K562 (cell line): ENCODE data around the gene TSSK2. TPM values are rescaled to one million over a fixed set of nuclear protein-coding genes. Genes with fewer than 3 reads are reported as not detected.

Experiments
- BRD4 ChIP-seq: fragments of 200-600 bp; sonication (generic); IDR thresholded peaks from 2 replicates; pipeline ENCODE4 v1.6.1; 2017; ENCODE audit warnings: inconsistent platforms
- CHD1 ChIP-seq: fragments of 200-600 bp; sonication (generic); IDR thresholded peaks from one replicate; pipeline ENCODE4 v1.6.1; 2012; ENCODE audit warnings: mild to moderate bottlenecking, moderate library complexity, low read length, inconsistent platforms
- HDAC3 ChIP-seq: fragments of 450-650 bp; IDR thresholded peaks from 2 replicates; pipeline ENCODE4 v1.6.1; 2018; ENCODE audit warnings: borderline replicate concordance, mild to moderate bottlenecking, moderate library complexity; ENCODE audit not compliant: partially characterized antibody
- HNRNPL ChIP-seq: fragments of 200-400 bp; formaldehyde crosslinking; IDR thresholded peaks from 2 replicates; pipeline ENCODE4 v1.6.1; 2017; ENCODE audit warnings: low read depth, mild to moderate bottlenecking, low read length
- KLF1 ChIP-seq: fragments of 450-650 bp; IDR thresholded peaks from 2 replicates; pipeline ENCODE4 v1.6.1; 2016; ENCODE audit warnings: missing genetic modification characterization, missing compliant biosample characterization
- KLF13 ChIP-seq: fragments of 450-650 bp; IDR thresholded peaks from 2 replicates; pipeline ENCODE4 v1.6.1; 2016; ENCODE audit warnings: missing genetic modification characterization, low read depth, mild to moderate bottlenecking, missing compliant biosample characterization, moderate library complexity, borderline replicate concordance
- POLR3A ChIP-seq: IDR thresholded peaks from 2 replicates; pipeline ENCODE4 v1.6.1; 2011; ENCODE audit warnings: borderline replicate concordance, mild to moderate bottlenecking, moderate library complexity; ENCODE audit not compliant: insufficient read length, insufficient read depth; ENCODE audit errors: extremely low read depth
- RBM17 ChIP-seq: fragments of 200-400 bp; formaldehyde crosslinking; IDR thresholded peaks from 2 replicates; pipeline ENCODE4 v1.6.1; 2017; ENCODE audit warnings: low read depth, mild to moderate bottlenecking, low read length, borderline replicate concordance
- SMARCE1 ChIP-seq: fragments of 450-650 bp; IDR thresholded peaks from 2 replicates; pipeline ENCODE4 v1.7.1; 2016; ENCODE audit warnings: mild to moderate bottlenecking
- TCF7L2 ChIP-seq: fragments of 150-350 bp; IDR thresholded peaks from 2 replicates; pipeline ENCODE4 v1.6.1; 2016; ENCODE audit warnings: low read depth, mild to moderate bottlenecking, low read length, moderate library complexity
- ZFP1 ChIP-seq: fragments of 450-650 bp; formaldehyde crosslinking; IDR thresholded peaks from 2 replicates; pipeline ENCODE4 v1.4.0; 2020; ENCODE audit warnings: mild to moderate bottlenecking, mixed read lengths
- ZFP30 ChIP-seq: fragments of 250-450 bp; sonication (Bioruptor Pico); IDR thresholded peaks from 2 replicates; pipeline ENCODE4 v1.8.0; 2022; ENCODE audit warnings: moderate library complexity, mild to moderate bottlenecking, inconsistent platforms, borderline replicate concordance
- ZFPM2 ChIP-seq: fragments of 250-450 bp; sonication (Bioruptor Pico); IDR thresholded peaks from 2 replicates; pipeline ENCODE4 v1.5.1; 2022; ENCODE audit warnings: mild to moderate bottlenecking
- ZSCAN29 ChIP-seq: fragments of 450-650 bp; IDR thresholded peaks from 2 replicates; pipeline ENCODE4 v1.6.1; 2017
- polyA plus RNA-seq, 8 experiments: library from polyadenylated mRNA; depleted of rRNA in 4 of 8; stranded (reverse) in 5 of 8; unstranded in 3 of 8; fragments of >200 nt; fragmentation: Nextera tagmentation in 2 of 8; fragmentation: Illumina TruSeq in 1 of 8; extraction: Ambion mirVana in 2 of 8; extraction: Trizol in 1 of 8; gene quantifications; 2 replicates each; pipeline versions ENCODE4 v1.2.1 to v1.2.3, GENCODE V29; 2011 to 2014; ENCODE audit warnings: inconsistent platforms in 1 of 8, missing spikeins in 1 of 8
- total RNA-seq, 7 experiments: library from RNA; depleted of rRNA in 6 of 7; stranded (reverse); fragments of >200 nt in 6 of 7; fragmentation: Illumina TruSeq in 2 of 7; extraction: Trizol in 2 of 7; gene quantifications; 2 replicates each; pipeline versions ENCODE4 v1.2.1 to v1.2.3, GENCODE V29; 2011 to 2021; ENCODE audit warnings: low replicate concordance in 1 of 7
- TF ChIP-seq, protein P1 (sequence below): fragments of 250-450 bp; sonication (Bioruptor Pico); IDR thresholded peaks from 2 replicates; pipeline ENCODE4 v1.4.0; 2020; ENCODE audit warnings: mild to moderate bottlenecking, moderate library complexity, borderline replicate concordance
- TF ChIP-seq, protein P2 (sequence below): fragments of 250-450 bp; sonication (Bioruptor Pico); IDR thresholded peaks from 2 replicates; pipeline ENCODE4 v1.8.0; 2021; ENCODE audit warnings: borderline replicate concordance, mild to moderate bottlenecking, moderate library complexity; ENCODE audit not compliant: poor library complexity, severe bottlenecking
- TF ChIP-seq, protein P3 (sequence below): sonication (generic); formaldehyde crosslinking; IDR thresholded peaks from 2 replicates; pipeline ENCODE4 v1.8.0; 2022; ENCODE audit warnings: mild to moderate bottlenecking, missing genetic modification reagents

The TSSK2 gene
- total and polyA plus RNA-seq, 9 of the 15 experiments (the other 6 are each of a cell fraction or from before 2014, with no cell fraction given) = 0.04 TPM; not detected in 8

DNA sequence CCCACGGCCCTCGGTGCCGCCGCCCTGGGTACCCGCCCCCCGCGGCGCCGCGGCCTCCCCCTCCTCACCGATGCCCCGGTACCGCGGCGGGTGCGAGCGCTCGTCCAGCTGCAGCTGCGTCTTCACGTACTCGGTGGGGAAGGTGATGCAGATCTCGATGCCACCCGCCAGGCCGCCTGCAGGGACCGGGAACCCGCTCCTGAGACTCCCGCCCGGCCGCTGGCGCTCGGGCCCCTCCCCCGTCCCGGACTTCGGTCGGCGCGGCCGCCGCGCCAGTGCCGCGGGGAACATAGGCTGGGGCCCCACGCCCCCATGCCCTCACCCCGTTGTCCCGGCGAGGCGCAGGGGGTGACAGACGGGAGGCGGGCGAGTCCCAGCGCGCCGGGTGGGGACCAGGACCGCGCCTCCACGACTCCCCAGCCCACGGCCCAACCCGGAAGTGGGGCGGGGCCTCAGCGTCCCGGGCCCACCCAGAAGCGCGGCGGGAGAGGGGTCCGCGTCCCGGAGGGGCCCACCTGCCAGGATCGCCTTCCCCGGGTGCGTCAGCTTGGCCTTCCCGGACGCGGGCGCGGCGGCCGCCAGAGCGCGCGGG lies 47.1 kb downstream of the TSSK2 start (continued):
- TF ChIP-seq HDAC3 (no peak), CHD1 (peak; percentile 96), TCF7L2 (no peak), ZFP30 (CRISPR knock-in tag) (no peak), KLF13 (tag) (peak; percentile 93), SMARCE1 (no peak), ZFPM2 (CRISPR knock-in tag) (peak; percentile 97), HNRNPL (peak; percentile 97), BRD4 (peak; percentile 57; the same call in 1 of the 2 replicates), RBM17 (no peak), ZFP1 (CRISPR knock-in tag) (peak; percentile 50; the same call in 1 of the 2 replicates), POLR3A (no peak), ZSCAN29 (no peak), KLF1 (tag) (no peak; the same call in 1 of the 2 replicates)
- TF ChIP-seq, protein P1, sequence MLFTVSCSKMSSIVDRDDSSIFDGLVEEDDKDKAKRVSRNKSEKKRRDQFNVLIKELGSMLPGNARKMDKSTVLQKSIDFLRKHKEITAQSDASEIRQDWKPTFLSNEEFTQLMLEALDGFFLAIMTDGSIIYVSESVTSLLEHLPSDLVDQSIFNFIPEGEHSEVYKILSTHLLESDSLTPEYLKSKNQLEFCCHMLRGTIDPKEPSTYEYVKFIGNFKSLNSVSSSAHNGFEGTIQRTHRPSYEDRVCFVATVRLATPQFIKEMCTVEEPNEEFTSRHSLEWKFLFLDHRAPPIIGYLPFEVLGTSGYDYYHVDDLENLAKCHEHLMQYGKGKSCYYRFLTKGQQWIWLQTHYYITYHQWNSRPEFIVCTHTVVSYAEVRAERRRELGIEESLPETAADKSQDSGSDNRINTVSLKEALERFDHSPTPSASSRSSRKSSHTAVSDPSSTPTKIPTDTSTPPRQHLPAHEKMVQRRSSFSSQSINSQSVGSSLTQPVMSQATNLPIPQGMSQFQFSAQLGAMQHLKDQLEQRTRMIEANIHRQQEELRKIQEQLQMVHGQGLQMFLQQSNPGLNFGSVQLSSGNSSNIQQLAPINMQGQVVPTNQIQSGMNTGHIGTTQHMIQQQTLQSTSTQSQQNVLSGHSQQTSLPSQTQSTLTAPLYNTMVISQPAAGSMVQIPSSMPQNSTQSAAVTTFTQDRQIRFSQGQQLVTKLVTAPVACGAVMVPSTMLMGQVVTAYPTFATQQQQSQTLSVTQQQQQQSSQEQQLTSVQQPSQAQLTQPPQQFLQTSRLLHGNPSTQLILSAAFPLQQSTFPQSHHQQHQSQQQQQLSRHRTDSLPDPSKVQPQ = 0 out of 2 replicates have a peak, but pooled peaks have one; percentile 45
- TF ChIP-seq, protein P2, sequence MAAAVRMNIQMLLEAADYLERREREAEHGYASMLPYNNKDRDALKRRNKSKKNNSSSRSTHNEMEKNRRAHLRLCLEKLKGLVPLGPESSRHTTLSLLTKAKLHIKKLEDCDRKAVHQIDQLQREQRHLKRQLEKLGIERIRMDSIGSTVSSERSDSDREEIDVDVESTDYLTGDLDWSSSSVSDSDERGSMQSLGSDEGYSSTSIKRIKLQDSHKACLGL = peak; percentile 63
- TF ChIP-seq, protein P3, sequence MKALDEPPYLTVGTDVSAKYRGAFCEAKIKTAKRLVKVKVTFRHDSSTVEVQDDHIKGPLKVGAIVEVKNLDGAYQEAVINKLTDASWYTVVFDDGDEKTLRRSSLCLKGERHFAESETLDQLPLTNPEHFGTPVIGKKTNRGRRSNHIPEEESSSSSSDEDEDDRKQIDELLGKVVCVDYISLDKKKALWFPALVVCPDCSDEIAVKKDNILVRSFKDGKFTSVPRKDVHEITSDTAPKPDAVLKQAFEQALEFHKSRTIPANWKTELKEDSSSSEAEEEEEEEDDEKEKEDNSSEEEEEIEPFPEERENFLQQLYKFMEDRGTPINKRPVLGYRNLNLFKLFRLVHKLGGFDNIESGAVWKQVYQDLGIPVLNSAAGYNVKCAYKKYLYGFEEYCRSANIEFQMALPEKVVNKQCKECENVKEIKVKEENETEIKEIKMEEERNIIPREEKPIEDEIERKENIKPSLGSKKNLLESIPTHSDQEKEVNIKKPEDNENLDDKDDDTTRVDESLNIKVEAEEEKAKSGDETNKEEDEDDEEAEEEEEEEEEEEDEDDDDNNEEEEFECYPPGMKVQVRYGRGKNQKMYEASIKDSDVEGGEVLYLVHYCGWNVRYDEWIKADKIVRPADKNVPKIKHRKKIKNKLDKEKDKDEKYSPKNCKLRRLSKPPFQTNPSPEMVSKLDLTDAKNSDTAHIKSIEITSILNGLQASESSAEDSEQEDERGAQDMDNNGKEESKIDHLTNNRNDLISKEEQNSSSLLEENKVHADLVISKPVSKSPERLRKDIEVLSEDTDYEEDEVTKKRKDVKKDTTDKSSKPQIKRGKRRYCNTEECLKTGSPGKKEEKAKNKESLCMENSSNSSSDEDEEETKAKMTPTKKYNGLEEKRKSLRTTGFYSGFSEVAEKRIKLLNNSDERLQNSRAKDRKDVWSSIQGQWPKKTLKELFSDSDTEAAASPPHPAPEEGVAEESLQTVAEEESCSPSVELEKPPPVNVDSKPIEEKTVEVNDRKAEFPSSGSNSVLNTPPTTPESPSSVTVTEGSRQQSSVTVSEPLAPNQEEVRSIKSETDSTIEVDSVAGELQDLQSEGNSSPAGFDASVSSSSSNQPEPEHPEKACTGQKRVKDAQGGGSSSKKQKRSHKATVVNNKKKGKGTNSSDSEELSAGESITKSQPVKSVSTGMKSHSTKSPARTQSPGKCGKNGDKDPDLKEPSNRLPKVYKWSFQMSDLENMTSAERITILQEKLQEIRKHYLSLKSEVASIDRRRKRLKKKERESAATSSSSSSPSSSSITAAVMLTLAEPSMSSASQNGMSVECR = no peak
